HepG2 (cell line): ENCODE results near the gene GALNT10. TPM values are rescaled to one million over a fixed set of nuclear protein-coding genes. Genes with fewer than 3 reads are reported as not detected.

ENCODE experiments used
- ATAC-seq: fragments of 200-7000 bp; cut with Tn5 transposase; 3 replicates; pipeline ENCODE4 v1.9.1; 2020; ENCODE audit warnings: mild to moderate bottlenecking, moderate library complexity
- BruUV-seq: library from RNA; stranded (reverse); fragments of 400-500 nt; replicated peaks from 2 replicates; lab custom pipeline; 2021; lab: Mats Ljungman, UMichigan
- CTCF ChIA-PET: fragments of 300-600 bp; formaldehyde crosslinking; extraction: SDS; loops from one replicate; lab custom pipeline; 2021; ENCODE audit warnings: low total read pairs, inconsistent platforms, low intra/inter-chr PET ratio; lab: Yijun Ruan, JAX
- POLR2A ChIA-PET: fragments of 350-600 bp; sonication (Branson Sonifier 250); formaldehyde crosslinking; loops from one replicate; lab custom pipeline; 2020; ENCODE audit warnings: antibody characterized with exemption, inconsistent platforms; lab: Yijun Ruan, JAX
- DNase-seq: peaks from one replicate; pipeline ENCODE4 v3.0.0-alpha.2; 2015; ENCODE audit warnings: low spot score
- FAIRE-seq: peaks from 3 replicates; lab custom pipeline; 2011; peaks lifted over from hg19 to GRCh38; lab: Jason Lieb, UNC
- H2AFZ ChIP-seq: one replicate; pipeline ENCODE4 v1.6.1; 2011; ENCODE audit warnings: low read length, inconsistent platforms
- H3K27ac ChIP-seq: fragments of 300-600 bp; 3 replicates; pipeline ENCODE4 v1.8.0; 2011; ENCODE audit warnings: mixed run types, mild to moderate bottlenecking, mixed read lengths, low read length, inconsistent platforms; ENCODE audit not compliant: insufficient read depth; ENCODE audit errors: extremely low read length
- H3K27me3 ChIP-seq, 2 experiments: fragments of 200-600 bp in 1 of 2; 2 replicates in 1 of 2; 3 replicates in 1 of 2; pipeline versions ENCODE4 v1.6.0 to v1.8.0; 2011; ENCODE audit warnings: low read length in 2 of 2, mild to moderate bottlenecking in 2 of 2, moderate library complexity in 2 of 2, inconsistent platforms in 1 of 2; ENCODE audit not compliant: insufficient read depth in 2 of 2, control insufficient read depth in 1 of 2
- H3K36me3 ChIP-seq, 2 experiments: fragments of 200-600 bp in 1 of 2; replicated peaks in 1 of 2; 2 replicates in 1 of 2; 3 replicates in 1 of 2; pipeline versions ENCODE4 v1.5.1 to v1.8.0; 2011; ENCODE audit warnings: low read length in 2 of 2, inconsistent platforms in 1 of 2; ENCODE audit not compliant: insufficient read depth in 2 of 2, control insufficient read depth in 1 of 2
- H3K4me1 ChIP-seq: 2 replicates; pipeline ENCODE4 v1.5.1; 2012; ENCODE audit warnings: low read length, inconsistent platforms; ENCODE audit not compliant: insufficient read depth
- H3K4me2 ChIP-seq: 2 replicates; pipeline ENCODE4 v1.6.0; 2011; ENCODE audit warnings: low read depth, low read length, inconsistent platforms
- H3K4me3 ChIP-seq, 3 experiments: fragments of 200-600 bp in 1 of 3; sonication (generic), shearing (Covaris generic) in 1 of 3; replicated peaks in 1 of 3; 2 replicates each; pipeline ENCODE4 v1.5.1; 2011 to 2016; ENCODE audit warnings: low read length in 3 of 3, inconsistent platforms in 2 of 3, low read depth in 2 of 3, mild to moderate bottlenecking in 2 of 3, control low read depth in 1 of 3, mixed read lengths in 1 of 3; ENCODE audit not compliant: insufficient read depth in 1 of 3
- H3K79me2 ChIP-seq: one replicate; pipeline ENCODE4 v1.6.1; 2011; ENCODE audit warnings: low read length, inconsistent platforms; ENCODE audit not compliant: insufficient read depth
- H3K9ac ChIP-seq: 2 replicates; pipeline ENCODE4 v1.6.0; 2011; ENCODE audit warnings: mild to moderate bottlenecking, low read depth, low read length, inconsistent platforms; ENCODE audit not compliant: insufficient read depth
- H3K9me3 ChIP-seq: 2 replicates; pipeline ENCODE4 v1.5.1; 2012; ENCODE audit warnings: mild to moderate bottlenecking, low read length
- H4K20me1 ChIP-seq: 2 replicates; pipeline ENCODE4 v1.6.0; 2011; ENCODE audit warnings: inconsistent platforms, mild to moderate bottlenecking, low read length, moderate library complexity; ENCODE audit not compliant: insufficient read depth
- MAFF ChIP-seq: IDR thresholded peaks from 2 replicates; pipeline ENCODE4 v1.6.1; 2011; ENCODE audit warnings: low read depth, low read length, improper control_type of control experiment
- MAFK ChIP-seq, 2 experiments: IDR thresholded peaks in 1 of 2; conservative IDR thresholded peaks in 1 of 2; 2 replicates each; pipeline ENCODE4 v1.6.1; 2011; ENCODE audit warnings: improper control_type of control experiment in 2 of 2, low read length in 2 of 2
- TBX2 ChIP-seq: sonication (generic); formaldehyde crosslinking; IDR thresholded peaks from 2 replicates; pipeline ENCODE4 v1.5.0; 2020; ENCODE audit warnings: missing genetic modification reagents, mild to moderate bottlenecking, borderline replicate concordance
- TMF1 ChIP-seq: sonication (generic); formaldehyde crosslinking; IDR thresholded peaks from 2 replicates; pipeline ENCODE4 v1.8.1; 2022; ENCODE audit warnings: low read depth, missing genetic modification reagents
- U2AF2 ChIP-seq: fragments of 200-400 bp; formaldehyde crosslinking; IDR thresholded peaks from 2 replicates; pipeline ENCODE4 v1.6.1; 2017; ENCODE audit warnings: low read depth, mild to moderate bottlenecking, low read length
- ZKSCAN1 ChIP-seq: fragments of 150-350 bp; IDR thresholded peaks from 2 replicates; pipeline ENCODE4 v1.6.1; 2014; ENCODE audit warnings: low read length
- ZNF292 ChIP-seq: sonication (generic); formaldehyde crosslinking; IDR thresholded peaks from 2 replicates; pipeline ENCODE4 v1.8.1; 2022; ENCODE audit warnings: mild to moderate bottlenecking, low read depth, missing genetic modification reagents, borderline replicate concordance
- ZNF512 ChIP-seq: sonication (generic); formaldehyde crosslinking; IDR thresholded peaks from 2 replicates; pipeline ENCODE4 v1.4.0; 2020; ENCODE audit warnings: mild to moderate bottlenecking, missing genetic modification reagents
- WGBS: methylation state at CpG from one replicate; pipeline ENCODE4 v1.1.6; 2017; ENCODE audit warnings: low lambda C conversion rate; 5-methylcytosine and 5-hydroxymethylcytosine counted together
- in situ Hi-C: cut with HindIII; loops from 2 replicates; pipeline ENCODE4 v1.10.0; 2017; ENCODE audit warnings: low pct_unique_long_range_greater_than_20kb; ENCODE audit not compliant: extremely low pct_ligation_motif_present
- intact Hi-C: fragments of 100-400 bp; cut with micrococcal nuclease; formaldehyde crosslinking; loops from one replicate; pipeline ENCODE4 v1.10.0; 2022; ENCODE audit not compliant: unreplicated experiment
- polyA plus RNA-seq, 8 experiments: library from polyadenylated mRNA; depleted of rRNA in 3 of 8; stranded (reverse) in 7 of 8; unstranded in 1 of 8; fragments of >200 nt; fragmentation: Illumina TruSeq in 4 of 8; extraction: Trizol in 4 of 8; gene quantifications; 2 replicates each; pipeline versions ENCODE4 v1.2.1 to v1.2.3, GENCODE V29; 2011 to 2016; ENCODE audit warnings: low read depth in 4 of 8, missing spikeins in 1 of 8, mixed read lengths in 1 of 8; ENCODE audit not compliant: insufficient read depth in 1 of 8
- total RNA-seq, 5 experiments: library from RNA; depleted of rRNA; stranded (reverse); fragments of >200 nt; fragmentation: Illumina TruSeq; extraction: Trizol; gene quantifications; 2 replicates each; pipeline ENCODE4 v1.2.3, GENCODE V29; 2016; ENCODE audit warnings: low read depth in 1 of 5

The GALNT10 gene
- total and polyA plus RNA-seq, 2 of the 13 experiments (the other 11 are each of a cell fraction or from before 2014, with no cell fraction given) = 8.1 to 11.2 TPM

- Histone ChIP-seq H3K9ac (no peak overlapping the region), H3K9me3 (no peaks in the 10 kb centered on the region), H3K79me2 (no peaks in the 10 kb centered on the region), H3K4me2 (no peak overlapping the region), H3K27ac (no peak overlapping the region), H3K27me3 (no peaks in the 10 kb centered on the region), H3K4me3 (no peak overlapping the region), H3K36me3 (no peaks in the 10 kb centered on the region), H4K20me1 (no peaks in the 10 kb centered on the region), H3K4me1 (0 out of 2 replicates have a peak, but pooled peaks cover 8% of the 10 kb centered on the region), H2AFZ (no peak overlapping the region)
- intact Hi-C loops = no loop called here
- DNase-seq = no peak
- in situ Hi-C loops = no loop called here
- no TSS peak for BruUV-seq
- FAIRE-seq = no peak
- POLR2A ChIA-PET = no interaction called here
- CTCF ChIA-PET = no interaction called here
- ATAC-seq = no peak
- TF ChIP-seq TMF1 (CRISPR knock-in tag) = no peak
- no peak for TF ChIP-seq ZNF512 (CRISPR knock-in tag)
- TF ChIP-seq U2AF2 = no peak
- TF ChIP-seq MAFK (conservative IDR thresholded peaks at IDR 0.05 in 1 of 2, IDR thresholded peaks at IDR 0.05 in 1 of 2; ENCODE audit: low read length in 2 of 2) = peak; percentile 81 to 87
- peak; percentile 74 for TF ChIP-seq MAFF
- TF ChIP-seq TBX2 (CRISPR knock-in tag) = no peak
- no peak for TF ChIP-seq ZKSCAN1
- TF ChIP-seq ZNF292 = no peak
- 82% methylated on average over 3 of the region's 3 CpGs for WGBS
Observed at GRCh38 chr5:154273028-154273617, 82.6 kb downstream of the GALNT10 start.
